WTC11 (cell line): ENCODE measurements around the gene GALNT18.

Experiments
- AR ChIP-seq: fragments of 250-450 bp; sonication (Bioruptor Pico); IDR thresholded peaks from 2 replicates; pipeline ENCODE4 v1.9.0; 2021; ENCODE audit warnings: mild to moderate bottlenecking
- SP1 ChIP-seq: sonication (generic); formaldehyde crosslinking; conservative IDR thresholded peaks from 2 replicates; pipeline ENCODE4 v1.8.1; 2022; ENCODE audit warnings: missing genetic modification reagents
- STAT6 ChIP-seq: sonication (generic); formaldehyde crosslinking; conservative IDR thresholded peaks from 2 replicates; pipeline ENCODE4 v1.8.1; 2023; ENCODE audit warnings: mild to moderate bottlenecking, low read depth, missing genetic modification reagents, moderate library complexity
- TP53 ChIP-seq: sonication (generic); formaldehyde crosslinking; IDR thresholded peaks from 2 replicates; pipeline ENCODE4 v1.8.1; 2023; ENCODE audit warnings: mild to moderate bottlenecking, missing genetic modification reagents
- USF1 ChIP-seq: sonication (generic); formaldehyde crosslinking; IDR thresholded peaks from 2 replicates; pipeline ENCODE4 v1.8.0; 2022; ENCODE audit warnings: mild to moderate bottlenecking, missing genetic modification reagents
- USF2 ChIP-seq: sonication (generic); formaldehyde crosslinking; IDR thresholded peaks from 2 replicates; pipeline ENCODE4 v1.8.1; 2023; ENCODE audit warnings: mild to moderate bottlenecking, missing genetic modification reagents, moderate library complexity
- ZBTB43 ChIP-seq: sonication (generic); formaldehyde crosslinking; IDR thresholded peaks from 2 replicates; pipeline ENCODE4 v1.8.1; 2023; ENCODE audit warnings: mild to moderate bottlenecking, missing genetic modification reagents
- ZNF416 ChIP-seq: fragments of 250-450 bp; sonication (Bioruptor Pico); IDR thresholded peaks from 2 replicates; pipeline ENCODE4 v1.9.0; 2021; ENCODE audit warnings: mild to moderate bottlenecking, inconsistent platforms

GRCh38 chr11:11407763-11408084 is 214.1 kb downstream of the GALNT18 start:
- no peak for TF ChIP-seq SP1 (CRISPR knock-in tag)
- TF ChIP-seq TP53 (CRISPR knock-in tag), result no peak
- no peak for TF ChIP-seq ZBTB43 (CRISPR knock-in tag)
- no peak for TF ChIP-seq USF2 (CRISPR knock-in tag)
- no peak for TF ChIP-seq USF1
- TF ChIP-seq AR, result no peak
- no peak for TF ChIP-seq ZNF416 (CRISPR knock-in tag)
- no peak for TF ChIP-seq STAT6 (CRISPR knock-in tag)
